ENCODE results near the gene GRK5.

- TF ChIP-seq, protein P1, sequence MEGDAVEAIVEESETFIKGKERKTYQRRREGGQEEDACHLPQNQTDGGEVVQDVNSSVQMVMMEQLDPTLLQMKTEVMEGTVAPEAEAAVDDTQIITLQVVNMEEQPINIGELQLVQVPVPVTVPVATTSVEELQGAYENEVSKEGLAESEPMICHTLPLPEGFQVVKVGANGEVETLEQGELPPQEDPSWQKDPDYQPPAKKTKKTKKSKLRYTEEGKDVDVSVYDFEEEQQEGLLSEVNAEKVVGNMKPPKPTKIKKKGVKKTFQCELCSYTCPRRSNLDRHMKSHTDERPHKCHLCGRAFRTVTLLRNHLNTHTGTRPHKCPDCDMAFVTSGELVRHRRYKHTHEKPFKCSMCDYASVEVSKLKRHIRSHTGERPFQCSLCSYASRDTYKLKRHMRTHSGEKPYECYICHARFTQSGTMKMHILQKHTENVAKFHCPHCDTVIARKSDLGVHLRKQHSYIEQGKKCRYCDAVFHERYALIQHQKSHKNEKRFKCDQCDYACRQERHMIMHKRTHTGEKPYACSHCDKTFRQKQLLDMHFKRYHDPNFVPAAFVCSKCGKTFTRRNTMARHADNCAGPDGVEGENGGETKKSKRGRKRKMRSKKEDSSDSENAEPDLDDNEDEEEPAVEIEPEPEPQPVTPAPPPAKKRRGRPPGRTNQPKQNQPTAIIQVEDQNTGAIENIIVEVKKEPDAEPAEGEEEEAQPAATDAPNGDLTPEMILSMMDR (IDR thresholded peaks at IDR 0.05; ENCODE audit: borderline replicate concordance, extremely low read depth, low read length, poor library complexity, severe bottlenecking) = no peak
- no peak for TF ChIP-seq EZH2 (IDR thresholded peaks at IDR 0.05; ENCODE audit: borderline replicate concordance, low read depth, low read length, severe bottlenecking)
These were observed 43.9 kb downstream of the GRK5 start for GRCh38 chr10:119251315-119251708.
